Type B pancreatic cell (in vitro differentiated cells): ENCODE results near the gene DEFB131B. TPM values are rescaled to one million over a fixed set of nuclear protein-coding genes. Genes with fewer than 3 reads are reported as not detected.
"Not testable (repeated sequence)": the region's sequence is repeated elsewhere in the genome, so short reads cannot be mapped to it uniquely, and the experiment has no call there.

Experiments
- DNase-seq: peaks from one replicate; pipeline ENCODE4 v3.0.0; 2021; ENCODE audit warnings: mixed read lengths; ENCODE audit not compliant: unreplicated experiment; ENCODE audit errors: extremely low spot score
- H3K27ac Mint-ChIP-seq: 2 replicates; pipeline ENCODE4 v1.8.0; 2021; ENCODE audit warnings: mild to moderate bottlenecking, mixed read lengths
- H3K27me3 Mint-ChIP-seq: 2 replicates; pipeline ENCODE4 v1.8.0; 2021; ENCODE audit warnings: mixed read lengths
- H3K36me3 Mint-ChIP-seq: 2 replicates; pipeline ENCODE4 v1.8.0; 2021; ENCODE audit warnings: mixed read lengths
- H3K4me1 Mint-ChIP-seq: one replicate; pipeline ENCODE4 v1.8.0; 2021; ENCODE audit warnings: mixed read lengths; ENCODE audit not compliant: unreplicated experiment
- H3K4me3 Mint-ChIP-seq: 2 replicates; pipeline ENCODE4 v1.8.0; 2021; ENCODE audit warnings: mild to moderate bottlenecking, mixed read lengths
- H3K9me3 Mint-ChIP-seq: 2 replicates; pipeline ENCODE4 v1.8.0; 2021; ENCODE audit warnings: mixed read lengths
- total RNA-seq: library from RNA; stranded (reverse); gene quantifications from 2 replicates; pipeline ENCODE4 v1.2.1, GENCODE V29; 2021; ENCODE audit warnings: low replicate concordance
- TF ChIP-seq, protein P1 (sequence below): fragments of 200-600 bp; sonication (generic); conservative IDR thresholded peaks from 2 replicates; pipeline ENCODE4 v1.5.0; 2021; ENCODE audit warnings: antibody characterized with exemption, mild to moderate bottlenecking

The DEFB131B gene
- total RNA-seq, 1 donor from 2014 or later: not detected

DNA sequence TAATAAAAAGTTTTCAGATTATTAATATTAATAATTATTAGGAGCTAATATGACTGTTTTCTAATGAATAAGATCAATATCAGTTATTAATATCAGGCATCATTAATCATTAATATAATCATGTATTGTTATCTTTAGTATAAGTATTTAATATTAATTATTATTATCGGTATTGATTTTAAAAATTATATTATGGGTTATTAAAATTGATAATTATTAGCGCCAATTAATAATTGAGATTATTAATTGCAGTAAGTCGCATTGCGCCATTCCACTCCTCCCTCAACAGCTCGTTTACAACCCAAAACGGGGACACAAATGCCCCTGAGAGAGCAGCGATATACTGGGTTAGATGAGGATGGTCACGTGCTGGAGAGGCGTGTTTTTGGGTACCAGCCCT is 30.0 kb downstream of the DEFB131B start:
- Mint-ChIP-seq H3K36me3 (peaks cover 23% of the 10 kb centered on the region), H3K4me3 (no peak overlapping the region), H3K27ac (no peak overlapping the region), H3K9me3 (no peaks in the 10 kb centered on the region), H3K27me3 (no peaks in the 10 kb centered on the region), H3K4me1 (no peaks in the 10 kb centered on the region)
- TF ChIP-seq, protein P1, sequence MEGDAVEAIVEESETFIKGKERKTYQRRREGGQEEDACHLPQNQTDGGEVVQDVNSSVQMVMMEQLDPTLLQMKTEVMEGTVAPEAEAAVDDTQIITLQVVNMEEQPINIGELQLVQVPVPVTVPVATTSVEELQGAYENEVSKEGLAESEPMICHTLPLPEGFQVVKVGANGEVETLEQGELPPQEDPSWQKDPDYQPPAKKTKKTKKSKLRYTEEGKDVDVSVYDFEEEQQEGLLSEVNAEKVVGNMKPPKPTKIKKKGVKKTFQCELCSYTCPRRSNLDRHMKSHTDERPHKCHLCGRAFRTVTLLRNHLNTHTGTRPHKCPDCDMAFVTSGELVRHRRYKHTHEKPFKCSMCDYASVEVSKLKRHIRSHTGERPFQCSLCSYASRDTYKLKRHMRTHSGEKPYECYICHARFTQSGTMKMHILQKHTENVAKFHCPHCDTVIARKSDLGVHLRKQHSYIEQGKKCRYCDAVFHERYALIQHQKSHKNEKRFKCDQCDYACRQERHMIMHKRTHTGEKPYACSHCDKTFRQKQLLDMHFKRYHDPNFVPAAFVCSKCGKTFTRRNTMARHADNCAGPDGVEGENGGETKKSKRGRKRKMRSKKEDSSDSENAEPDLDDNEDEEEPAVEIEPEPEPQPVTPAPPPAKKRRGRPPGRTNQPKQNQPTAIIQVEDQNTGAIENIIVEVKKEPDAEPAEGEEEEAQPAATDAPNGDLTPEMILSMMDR: no peak
- DNase-seq: no peak

DNA sequence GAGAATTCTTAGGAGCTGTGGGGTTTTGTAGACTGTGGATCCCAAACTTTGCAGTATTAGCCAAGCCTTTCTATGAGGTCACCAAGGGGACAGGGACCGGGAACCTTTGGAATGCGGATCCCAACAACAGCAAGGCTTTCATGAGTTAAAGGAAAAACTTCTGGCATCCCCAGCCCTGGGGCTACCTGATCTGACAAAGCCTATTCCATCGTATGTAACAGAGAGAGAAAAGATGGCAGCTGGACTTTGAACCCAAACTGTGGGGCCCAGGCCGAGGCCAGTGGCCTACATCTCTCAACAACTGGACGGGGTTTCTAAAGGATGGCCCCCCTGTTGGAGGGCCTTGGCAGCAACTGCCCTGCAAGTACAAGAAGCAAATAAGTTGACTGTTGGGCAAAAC is 32.5 kb downstream of the DEFB131B start:
- H3K9me3 Mint-ChIP-seq, H3K27ac Mint-ChIP-seq, H3K4me3 Mint-ChIP-seq, DNase-seq, H3K27me3 Mint-ChIP-seq, H3K4me1 Mint-ChIP-seq: not testable (repeated sequence)
- H3K36me3 Mint-ChIP-seq: peaks cover 32% of the 10 kb centered on the region

DNA sequence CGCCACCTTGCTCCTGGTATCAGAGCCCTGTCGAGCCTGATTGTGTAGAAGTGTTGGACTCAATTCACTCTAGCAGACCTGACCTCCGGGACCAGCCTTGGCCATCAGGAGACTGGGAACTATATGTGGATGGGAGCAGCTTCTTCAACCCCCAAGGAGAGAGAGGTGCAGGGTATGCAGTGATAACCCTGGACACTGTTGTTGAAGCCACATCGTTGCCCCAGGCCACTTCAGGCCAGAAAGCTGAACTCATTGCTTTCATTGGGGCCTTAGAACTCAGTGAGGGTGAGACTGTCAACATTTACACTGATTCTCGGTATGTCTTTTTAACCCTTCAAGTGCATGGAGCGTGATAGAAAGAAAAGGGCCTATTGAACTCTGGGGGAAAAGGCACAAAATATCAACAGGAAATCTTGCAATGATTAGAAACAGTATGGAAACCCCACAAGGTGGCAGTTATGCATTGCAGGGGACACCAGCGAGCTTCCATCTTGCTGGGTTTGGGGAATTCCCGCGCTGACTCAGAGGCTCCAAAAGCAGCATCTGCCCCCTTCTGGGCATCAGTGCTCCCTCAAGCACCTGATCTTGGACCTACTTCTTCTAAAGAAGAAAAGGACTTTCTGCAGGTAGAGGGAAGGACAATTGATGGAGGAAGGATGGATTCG is 33.2 kb downstream of the DEFB131B start:
- H3K27me3 Mint-ChIP-seq, H3K4me1 Mint-ChIP-seq, DNase-seq, H3K27ac Mint-ChIP-seq, H3K4me3 Mint-ChIP-seq, H3K9me3 Mint-ChIP-seq: not testable (repeated sequence)
- H3K36me3 Mint-ChIP-seq: peaks cover 32% of the 10 kb centered on the region

DNA sequence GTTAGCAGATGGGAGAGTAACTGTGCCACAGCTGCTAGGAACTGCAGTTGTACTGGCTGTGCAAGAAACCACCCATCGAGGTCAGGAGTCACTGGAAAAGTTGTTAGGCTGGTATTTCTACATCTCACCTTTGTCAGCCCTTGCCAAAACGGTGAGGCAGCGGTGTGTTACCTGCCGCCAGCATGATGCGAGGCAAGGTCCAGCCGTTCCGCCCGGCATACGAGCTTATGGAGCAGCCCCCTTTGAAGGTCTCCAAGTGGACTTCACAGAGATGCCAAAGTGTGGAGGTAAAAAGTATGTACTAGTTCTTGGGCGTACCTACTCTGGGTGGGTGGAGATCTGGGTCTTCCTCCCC is 33.7 kb downstream of the DEFB131B start:
- H3K27me3 Mint-ChIP-seq, H3K4me1 Mint-ChIP-seq, H3K9me3 Mint-ChIP-seq, DNase-seq, H3K4me3 Mint-ChIP-seq, H3K27ac Mint-ChIP-seq: not testable (repeated sequence)
- H3K36me3 Mint-ChIP-seq: peaks cover 35% of the 10 kb centered on the region

DNA sequence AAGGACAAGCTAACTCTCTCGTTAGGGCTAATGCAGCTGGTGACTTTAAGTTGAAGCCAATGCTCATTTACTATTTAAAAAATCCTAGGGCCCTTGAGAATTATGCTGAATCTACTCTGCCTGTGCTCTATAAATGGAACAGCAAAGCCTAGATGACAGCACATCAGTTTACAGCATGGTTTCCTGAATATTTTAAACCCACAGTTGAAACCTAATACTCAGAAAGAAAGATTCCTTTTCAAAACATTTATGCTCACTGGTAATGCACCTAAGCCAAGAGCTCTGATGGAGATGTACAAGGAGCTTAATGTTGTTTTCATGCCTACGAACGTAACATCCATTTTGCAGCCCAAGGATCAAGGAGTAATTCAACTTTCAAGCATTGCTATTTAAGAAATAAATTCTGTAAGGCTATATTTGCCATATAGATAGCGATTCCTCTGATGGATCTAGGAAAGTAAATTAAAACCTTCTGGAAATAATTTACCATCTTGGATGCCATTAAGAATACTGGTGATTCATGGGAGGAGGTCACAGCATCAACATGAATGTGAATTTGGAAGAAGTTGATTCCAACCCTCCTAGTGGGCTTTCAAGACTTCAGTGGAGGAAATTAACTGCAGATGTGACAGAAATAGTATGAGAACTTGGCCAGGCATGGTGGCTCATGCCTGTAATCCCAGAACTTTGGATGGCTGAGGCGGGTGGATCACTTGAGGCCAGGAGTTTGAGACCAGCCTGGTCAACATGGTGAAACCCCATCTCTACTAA is 35.7 kb downstream of the DEFB131B start:
- no peak for DNase-seq

DNA sequence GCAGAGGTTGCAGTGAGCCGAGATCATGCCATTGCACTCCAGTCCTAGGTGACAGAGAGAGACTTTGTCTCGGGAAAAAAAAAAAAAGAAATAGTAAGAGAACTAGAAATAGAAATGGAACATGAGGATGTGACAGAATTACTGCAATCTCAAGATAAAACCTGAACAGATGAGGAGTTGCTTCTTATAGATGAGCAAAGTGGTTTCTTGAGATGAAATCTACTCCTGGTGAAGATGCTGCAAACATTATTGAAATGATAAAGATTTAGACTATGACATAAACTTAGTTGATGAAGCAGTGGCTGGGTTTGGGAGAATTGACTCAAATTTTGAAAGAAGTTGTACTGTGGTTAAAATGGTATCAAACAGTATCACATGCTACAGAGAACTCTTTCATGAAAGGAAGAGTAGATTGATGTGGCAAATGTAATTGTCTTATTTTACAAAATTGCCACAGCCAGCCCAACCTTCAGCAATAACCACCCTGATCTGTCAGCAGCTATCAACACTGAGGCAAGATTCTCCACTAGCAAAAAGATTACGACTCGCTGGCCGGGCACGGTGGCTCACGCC is 36.5 kb downstream of the DEFB131B start:
- Mint-ChIP-seq H3K36me3 (peaks cover 42% of the 10 kb centered on the region), H3K27ac (no peak overlapping the region), H3K9me3 (no peaks in the 10 kb centered on the region), H3K4me3 (no peak overlapping the region), H3K4me1 (peaks cover 6% of the 10 kb centered on the region), H3K27me3 (no peaks in the 10 kb centered on the region)
- TF ChIP-seq, protein P1: no peak
- no peak for DNase-seq

More for the DNA sequence above, 35.7 kb downstream of the DEFB131B start:
- peaks cover 40% of the 10 kb centered on the region for H3K36me3 Mint-ChIP-seq
- H3K4me3 Mint-ChIP-seq: no peak overlapping the region
- H3K4me1 Mint-ChIP-seq: peaks cover 6% of the 10 kb centered on the region
- TF ChIP-seq, protein P1: no peak
- no peaks in the 10 kb centered on the region for H3K27me3 Mint-ChIP-seq
- H3K9me3 Mint-ChIP-seq: no peaks in the 10 kb centered on the region
- no peak overlapping the region for H3K27ac Mint-ChIP-seq

DNA sequence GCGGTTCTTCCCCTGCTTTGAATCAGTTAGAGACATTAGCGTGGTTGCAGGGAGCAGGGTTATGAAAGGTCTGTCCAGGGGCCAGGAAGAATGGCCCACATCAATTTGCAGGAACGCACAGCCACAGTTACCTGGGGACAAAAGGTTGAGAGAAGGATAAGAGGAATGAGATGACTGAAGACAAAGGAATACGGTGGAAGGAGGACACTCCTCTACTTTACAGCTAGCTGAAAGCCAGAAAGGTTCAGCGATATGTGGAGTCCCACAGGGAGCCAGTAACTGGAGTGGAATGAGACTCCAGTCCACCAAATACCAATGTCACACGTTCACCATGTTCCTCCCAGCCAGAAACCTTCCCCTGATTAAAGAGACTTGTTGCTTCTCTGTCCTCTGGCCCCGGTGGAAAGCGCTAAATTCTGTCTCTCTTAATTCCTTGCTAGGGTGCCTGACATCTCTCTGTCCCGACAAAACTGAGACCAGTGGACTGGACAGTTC is 39.4 kb downstream of the DEFB131B start:
- H3K27me3 Mint-ChIP-seq: no peaks in the 10 kb centered on the region
- peaks cover 6% of the 10 kb centered on the region for H3K4me1 Mint-ChIP-seq
- no peak overlapping the region for H3K4me3 Mint-ChIP-seq
- DNase-seq: no peak
- TF ChIP-seq, protein P1: no peak
- H3K27ac Mint-ChIP-seq: no peak overlapping the region
- peaks cover 31% of the 10 kb centered on the region for H3K36me3 Mint-ChIP-seq
- no peaks in the 10 kb centered on the region for H3K9me3 Mint-ChIP-seq
